Activated T-helper 2 cell treated with anti-CD3 and anti-CD28 coated beads, Interferon-gamma antibody, Interleukin-2, Interleukin-4, amounts not matched to agents 10 μg/mL and 5 μg/mL and 100 μg/mL, durations not matched to agents 14 hours and 24 hours and 36 hours (primary cell): Measurements from ENCODE around the gene PLEKHO1. TPM values are rescaled to one million over a fixed set of nuclear protein-coding genes. Genes with fewer than 3 reads are reported as not detected.
"Not testable (repeated sequence)": the region's sequence is repeated elsewhere in the genome, so short reads cannot be mapped to it uniquely, and the experiment has no call there.

Source experiments
- DNase-seq: peaks from one replicate; pipeline ENCODE4 v3.0.0; 2021; ENCODE audit warnings: low spot score
- H3K27ac Mint-ChIP-seq: one replicate; pipeline ENCODE4 v1.8.0; 2021; ENCODE audit warnings: mixed read lengths
- H3K27me3 Mint-ChIP-seq: one replicate; pipeline ENCODE4 v1.8.0; 2021; ENCODE audit warnings: low read depth, mixed read lengths
- H3K36me3 Mint-ChIP-seq: one replicate; pipeline ENCODE4 v1.8.0; 2021; ENCODE audit warnings: low read depth, mixed read lengths
- H3K4me1 Mint-ChIP-seq: one replicate; pipeline ENCODE4 v1.8.0; 2021; ENCODE audit warnings: low read depth, mixed read lengths
- H3K4me3 Mint-ChIP-seq: one replicate; pipeline ENCODE4 v1.8.0; 2021; ENCODE audit warnings: low read depth, mild to moderate bottlenecking, moderate library complexity, mixed read lengths
- H3K9me3 Mint-ChIP-seq: one replicate; pipeline ENCODE4 v1.8.0; 2021; ENCODE audit warnings: mixed read lengths
- intact Hi-C: fragments of 100-400 bp; cut with micrococcal nuclease; formaldehyde crosslinking; loops from one replicate; pipeline ENCODE4 v1.15.1; 2023
- total RNA-seq: library from RNA; stranded (reverse); gene quantifications from 2 replicates; pipeline ENCODE4 v1.2.3, GENCODE V29; 2022

The PLEKHO1 gene
- total RNA-seq, 1 donor from 2014 or later = 31.2 TPM

DNA sequence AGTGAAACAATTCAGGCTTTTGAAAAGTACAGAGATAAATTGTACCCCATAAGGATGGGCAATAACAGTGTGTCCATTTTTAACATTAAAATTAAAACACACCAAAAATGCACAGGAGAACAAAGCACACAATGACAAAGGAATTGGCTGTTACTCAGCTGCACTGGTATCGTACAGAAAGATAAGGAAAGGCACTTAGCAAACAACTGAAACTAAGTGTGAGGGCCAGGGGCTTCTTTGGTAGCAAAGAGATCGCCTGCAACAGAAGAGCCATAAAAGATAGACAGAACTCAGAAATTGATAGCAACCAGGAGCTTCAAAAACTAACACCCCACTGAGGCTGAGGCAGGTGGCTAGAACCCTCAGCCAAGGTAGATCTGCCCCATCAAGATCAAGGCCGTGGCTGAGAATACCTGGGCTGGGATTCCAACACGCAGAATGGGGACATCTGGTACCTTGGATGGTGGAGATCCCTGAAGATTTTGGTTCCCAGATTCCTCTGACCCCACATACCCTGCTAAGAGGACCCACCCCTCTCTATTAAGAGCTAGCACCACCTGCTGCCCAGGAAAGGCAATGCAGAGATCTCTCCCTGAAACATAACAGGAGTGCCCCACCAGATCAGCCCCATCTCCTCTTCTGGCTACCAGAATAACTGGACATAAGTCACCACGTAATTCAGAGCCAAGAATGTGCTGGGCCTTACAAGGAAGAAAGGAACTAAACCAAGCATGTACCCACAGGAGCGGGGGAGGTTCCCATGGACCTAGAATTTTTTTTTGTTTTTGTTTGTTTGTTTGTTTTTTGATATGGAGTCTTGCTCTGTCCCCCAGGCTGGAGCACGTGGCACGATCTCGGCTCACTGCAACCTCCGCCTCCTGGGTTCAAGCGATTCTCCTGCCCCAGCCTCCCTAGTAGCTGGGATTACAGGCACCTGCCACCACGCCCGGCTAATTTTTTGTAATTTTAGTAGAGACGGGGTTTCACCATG, 16.2 kb downstream of the PLEKHO1 start:
- H3K4me3 Mint-ChIP-seq = no peak overlapping the region
- intact Hi-C loops = loop anchor here (1.0 to 10.0 kb wide), 3 partner anchors 93 to 271 kb away; partner anchors contain the start of gene BOLA1
- peak; percentile 27 for DNase-seq
- H3K27me3 Mint-ChIP-seq = peaks cover 5% of the 10 kb centered on the region
- H3K36me3 Mint-ChIP-seq = no peaks in the 10 kb centered on the region
- H3K27ac Mint-ChIP-seq = no peak overlapping the region
- H3K9me3 Mint-ChIP-seq = no peaks in the 10 kb centered on the region
- peaks cover 37% of the 10 kb centered on the region for H3K4me1 Mint-ChIP-seq

DNA sequence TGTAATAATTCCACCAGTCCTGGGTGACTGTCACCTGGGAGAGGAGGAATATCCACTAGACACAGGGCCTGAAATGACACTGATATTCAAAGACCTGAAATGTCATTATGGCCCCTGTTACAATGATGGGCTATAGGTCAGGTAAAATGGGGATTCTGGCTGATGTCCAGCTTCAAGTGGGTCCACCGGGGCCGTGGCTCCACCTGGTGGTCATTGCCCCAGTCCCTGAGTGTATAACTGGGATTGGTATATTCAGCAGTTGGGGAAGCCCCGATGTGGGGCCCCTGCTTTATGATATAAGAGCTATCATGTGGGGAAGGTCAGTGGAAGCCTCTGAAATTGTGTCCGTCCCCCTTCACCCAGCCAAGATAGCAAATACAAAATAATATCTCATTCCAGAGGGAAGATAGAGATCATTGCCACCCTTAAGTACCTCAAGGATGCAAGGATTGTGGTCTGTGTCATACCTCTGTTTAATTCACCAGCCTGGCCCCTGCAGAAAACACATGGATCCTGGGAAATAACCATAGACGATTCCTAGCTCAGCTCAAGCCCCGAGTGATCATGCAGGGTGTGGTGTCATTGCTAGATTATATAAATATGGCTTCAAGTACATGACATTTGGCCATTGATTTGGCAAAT, 19.4 kb downstream of the PLEKHO1 start:
- peak; percentile 31 for DNase-seq
- no peak overlapping the region for H3K4me3 Mint-ChIP-seq
- H3K4me1 Mint-ChIP-seq = peaks cover 13% of the 10 kb centered on the region
- no peaks in the 10 kb centered on the region for H3K9me3 Mint-ChIP-seq
- peaks cover 10% of the 10 kb centered on the region for H3K27me3 Mint-ChIP-seq
- no peak overlapping the region for H3K27ac Mint-ChIP-seq
- intact Hi-C loops = loop anchor here (5.0 to 10.0 kb wide), 2 partner anchors 207 to 274 kb away; partner anchors contain the start of gene BOLA1
- H3K36me3 Mint-ChIP-seq = no peaks in the 10 kb centered on the region

DNA sequence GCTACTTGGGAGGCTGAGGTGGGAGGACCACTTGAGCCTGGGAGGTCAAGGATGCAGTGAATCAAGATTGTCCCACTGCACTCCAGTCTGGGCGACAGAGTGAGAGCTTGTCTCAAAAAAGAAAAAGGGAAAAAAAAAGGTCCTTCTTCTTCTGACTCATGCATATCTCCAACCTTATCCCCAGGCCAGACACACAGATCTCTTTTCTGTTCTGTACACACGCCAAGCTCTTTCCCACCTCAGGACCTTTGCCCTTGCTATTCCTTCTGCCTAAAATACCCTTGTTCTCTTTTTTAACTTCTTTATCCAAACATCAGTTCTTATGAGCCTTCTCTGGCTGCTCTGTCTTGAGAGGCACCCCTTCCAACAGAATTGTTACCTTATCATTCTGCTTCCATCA, 22.1 kb downstream of the PLEKHO1 start:
- Mint-ChIP-seq H3K9me3 (no peaks in the 10 kb centered on the region), H3K27ac (no peak overlapping the region), H3K4me1 (peaks cover 5% of the 10 kb centered on the region), H3K27me3 (peaks cover 8% of the 10 kb centered on the region), H3K36me3 (no peaks in the 10 kb centered on the region), H3K4me3 (no peak overlapping the region)
- intact Hi-C loops = no loop called here
- DNase-seq = no peak

DNA sequence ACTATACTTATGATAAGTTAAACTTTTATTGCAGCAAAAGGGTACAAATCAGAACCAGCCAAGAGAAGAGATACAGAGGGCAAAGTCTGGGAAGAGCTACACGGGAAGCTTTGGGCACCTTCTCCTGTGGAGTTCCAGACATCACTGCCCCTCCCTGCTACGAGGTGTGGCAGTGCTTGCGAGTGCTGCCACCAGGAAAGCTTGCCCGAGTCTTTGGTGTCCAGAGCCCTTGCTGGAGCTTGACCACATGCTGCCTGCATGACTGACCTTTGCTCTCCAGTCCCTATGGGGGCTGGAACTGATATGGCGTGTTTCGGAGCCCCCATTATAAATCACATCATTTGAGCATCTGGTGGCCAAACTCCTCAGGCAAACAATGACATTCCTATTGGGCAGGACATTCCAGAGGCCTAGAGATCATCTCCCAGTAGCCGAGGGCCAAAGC, 23.4 kb downstream of the PLEKHO1 start:
- Mint-ChIP-seq H3K4me3 (no peak overlapping the region), H3K4me1 (peaks cover 5% of the 10 kb centered on the region), H3K36me3 (no peaks in the 10 kb centered on the region), H3K27me3 (peaks cover 6% of the 10 kb centered on the region), H3K9me3 (no peaks in the 10 kb centered on the region), H3K27ac (no peak overlapping the region)
- DNase-seq = no peak
- intact Hi-C loops = no loop called here

DNA sequence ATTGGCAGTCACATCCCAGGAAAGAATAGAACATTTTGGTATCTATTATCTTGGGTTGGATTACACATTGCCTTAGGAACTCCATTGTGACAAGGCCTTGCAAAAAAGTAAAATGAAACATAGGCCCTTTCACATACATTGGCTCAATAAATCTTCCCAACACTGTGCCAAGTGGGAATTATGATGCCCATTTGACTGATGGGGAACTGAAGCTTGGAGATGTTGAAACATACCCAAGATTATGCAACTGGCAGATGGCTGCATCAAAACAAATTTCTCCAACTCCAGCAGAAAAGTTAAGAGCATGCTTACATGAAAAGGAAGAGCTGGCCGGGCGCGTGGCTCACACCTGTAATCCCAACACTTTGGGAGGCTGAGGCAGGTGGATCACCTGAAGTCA, 26.9 kb downstream of the PLEKHO1 start:
- Mint-ChIP-seq H3K4me3 (no peak overlapping the region), H3K27ac (no peak overlapping the region), H3K9me3 (no peaks in the 10 kb centered on the region), H3K4me1 (peaks cover under 1% of the 10 kb centered on the region), H3K36me3 (no peaks in the 10 kb centered on the region), H3K27me3 (peaks cover 3% of the 10 kb centered on the region)
- DNase-seq = no peak
- intact Hi-C loops = no loop called here

DNA sequence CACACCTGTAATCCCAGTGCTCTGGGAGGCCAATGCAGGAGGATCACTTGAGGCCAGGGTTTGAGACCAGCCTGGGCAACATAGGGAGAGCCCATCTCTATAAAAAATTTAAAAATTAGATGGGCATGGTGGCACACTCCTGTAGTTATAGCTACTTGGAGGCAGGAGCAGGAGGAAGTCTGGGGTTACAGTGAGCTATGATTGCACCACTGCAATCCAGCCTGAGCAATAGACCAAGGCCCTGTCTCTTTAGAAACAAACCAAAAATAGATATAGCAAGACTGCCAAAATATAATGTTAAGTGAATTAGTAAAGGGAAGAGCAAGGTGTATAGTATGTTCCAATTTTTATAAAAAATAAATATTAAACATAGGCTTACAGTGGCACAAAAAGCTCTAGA, 28.8 kb downstream of the PLEKHO1 start:
- DNase-seq = no peak
- Mint-ChIP-seq H3K4me1 (peaks cover 5% of the 10 kb centered on the region), H3K9me3 (no peaks in the 10 kb centered on the region), H3K4me3 (no peak overlapping the region), H3K36me3 (no peaks in the 10 kb centered on the region), H3K27me3 (no peaks in the 10 kb centered on the region), H3K27ac (no peak overlapping the region)
- intact Hi-C loops = no loop called here

DNA sequence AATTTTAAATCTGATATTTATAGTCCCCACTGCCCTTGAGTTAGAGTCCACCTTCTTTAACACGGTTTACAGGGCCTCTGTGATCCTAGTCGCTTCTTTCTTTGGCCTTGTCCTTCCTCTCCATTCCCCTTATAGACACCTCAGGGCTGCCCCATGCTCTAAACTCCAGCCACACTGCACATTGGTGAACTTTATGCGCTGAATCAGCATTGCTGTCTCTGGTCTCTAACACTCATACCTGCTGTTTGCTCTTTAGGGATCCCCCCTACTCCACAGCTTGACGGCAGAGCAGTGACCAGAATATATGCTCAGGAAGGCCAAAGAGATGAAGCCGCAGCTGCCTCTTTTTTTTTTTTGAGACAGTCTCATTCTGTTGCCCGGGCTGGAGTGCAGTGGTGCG, 30.2 kb downstream of the PLEKHO1 start:
- Mint-ChIP-seq H3K27ac (no peak overlapping the region), H3K4me1 (peaks cover 5% of the 10 kb centered on the region), H3K27me3 (no peaks in the 10 kb centered on the region), H3K36me3 (no peaks in the 10 kb centered on the region), H3K4me3 (no peak overlapping the region), H3K9me3 (no peaks in the 10 kb centered on the region)
- intact Hi-C loops = no loop called here
- DNase-seq = no peak

DNA sequence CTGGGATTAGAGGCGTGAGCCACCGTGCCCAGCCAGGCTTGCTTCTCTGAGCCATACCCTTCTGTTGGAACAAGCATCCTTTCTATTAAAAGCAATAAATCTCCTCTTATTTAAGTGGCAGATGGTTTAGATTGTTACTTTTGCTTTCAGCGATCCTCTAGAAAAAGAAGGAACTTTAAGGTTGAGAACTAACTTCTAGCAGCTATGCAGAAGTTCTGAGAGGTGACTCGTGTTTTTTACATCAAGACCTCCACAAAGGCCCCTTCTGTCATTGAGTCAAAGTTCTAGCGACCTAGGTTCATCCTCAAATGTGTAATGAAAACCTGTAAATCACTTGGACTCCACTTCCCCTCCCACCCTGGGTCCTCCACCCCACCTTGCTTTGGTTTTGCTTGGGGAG, 30.8 kb downstream of the PLEKHO1 start:
- Mint-ChIP-seq H3K27me3 (no peaks in the 10 kb centered on the region), H3K4me1 (peaks cover 5% of the 10 kb centered on the region), H3K4me3 (no peak overlapping the region), H3K27ac (no peak overlapping the region), H3K9me3 (no peaks in the 10 kb centered on the region), H3K36me3 (no peaks in the 10 kb centered on the region)
- intact Hi-C loops = no loop called here
- DNase-seq = no peak

DNA sequence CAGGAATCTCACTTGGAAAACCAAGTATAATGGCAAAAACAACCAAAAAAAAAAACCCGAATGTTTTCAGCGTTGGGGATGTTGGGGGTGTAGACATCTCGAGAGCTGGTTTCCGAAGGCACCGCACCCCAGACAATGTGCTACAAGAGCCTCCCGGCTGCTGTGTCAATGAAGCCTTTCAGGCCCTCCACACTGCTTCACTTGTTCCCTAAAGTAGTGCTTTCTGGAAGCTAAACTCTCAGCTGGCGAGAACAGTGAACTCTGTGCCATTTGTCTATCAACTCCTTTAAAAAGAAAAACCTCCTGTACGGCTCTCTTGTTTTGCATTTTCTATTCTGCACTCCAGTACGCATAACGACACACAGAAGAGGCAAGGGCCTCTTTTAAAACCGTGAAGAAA, 32.5 kb downstream of the PLEKHO1 start:
- DNase-seq = no peak
- Mint-ChIP-seq H3K36me3 (no peaks in the 10 kb centered on the region), H3K4me3 (no peak overlapping the region), H3K27ac (no peak overlapping the region), H3K9me3 (no peaks in the 10 kb centered on the region), H3K27me3 (no peaks in the 10 kb centered on the region), H3K4me1 (peaks cover 9% of the 10 kb centered on the region)
- intact Hi-C loops = no loop called here

DNA sequence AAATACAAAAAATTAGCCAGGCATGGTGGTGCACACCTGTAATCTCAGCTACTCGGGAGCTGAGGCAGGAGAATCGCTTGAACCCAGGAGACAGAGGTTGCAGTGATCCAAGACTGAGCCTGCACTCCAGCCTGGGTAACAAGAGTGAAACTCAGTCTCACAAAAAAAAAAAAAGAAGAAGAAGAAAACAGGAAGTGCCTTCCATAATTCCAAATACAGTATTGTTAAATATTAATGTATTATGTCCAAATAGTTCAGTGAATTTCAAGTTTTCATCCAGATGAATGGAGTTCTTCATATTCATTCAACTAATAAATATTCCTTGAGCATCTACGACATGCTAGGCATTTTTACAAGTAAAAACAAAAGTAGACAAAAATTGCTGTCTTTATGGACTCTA, 33.3 kb downstream of the PLEKHO1 start:
- Mint-ChIP-seq H3K27ac (no peak overlapping the region), H3K9me3 (no peaks in the 10 kb centered on the region), H3K27me3 (no peaks in the 10 kb centered on the region), H3K36me3 (no peaks in the 10 kb centered on the region), H3K4me3 (no peak overlapping the region), H3K4me1 (peaks cover 13% of the 10 kb centered on the region)
- no peak for DNase-seq
- intact Hi-C loops = no loop called here

DNA sequence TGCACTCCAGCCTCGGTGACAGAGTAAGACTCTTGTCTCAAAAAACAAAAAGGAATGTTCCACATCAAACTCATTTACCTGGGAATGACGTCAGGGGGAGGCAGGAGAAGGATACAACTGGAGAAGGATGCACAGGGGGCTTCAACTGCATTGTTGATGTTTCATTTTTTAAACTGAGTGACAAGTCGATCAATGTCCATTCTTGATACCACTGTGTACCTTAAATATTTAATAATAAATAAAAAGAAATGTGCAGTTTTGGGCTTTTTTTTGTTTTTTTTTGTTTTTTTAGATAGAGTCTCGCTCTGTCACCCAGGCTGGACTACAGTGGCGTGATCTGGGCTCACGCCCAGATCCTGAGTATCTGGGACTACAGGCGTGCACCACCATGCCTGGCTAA, 35.8 kb downstream of the PLEKHO1 start:
- no peak overlapping the region for H3K4me3 Mint-ChIP-seq
- intact Hi-C loops = loop anchor here (5.0 kb wide), 1 partner anchor 223 kb away; no protein-coding TSS in a partner anchor
- DNase-seq = no peak
- no peaks in the 10 kb centered on the region for H3K9me3 Mint-ChIP-seq
- no peaks in the 10 kb centered on the region for H3K36me3 Mint-ChIP-seq
- peaks cover 13% of the 10 kb centered on the region for H3K4me1 Mint-ChIP-seq
- H3K27me3 Mint-ChIP-seq = peaks cover 1% of the 10 kb centered on the region
- H3K27ac Mint-ChIP-seq = no peak overlapping the region

DNA sequence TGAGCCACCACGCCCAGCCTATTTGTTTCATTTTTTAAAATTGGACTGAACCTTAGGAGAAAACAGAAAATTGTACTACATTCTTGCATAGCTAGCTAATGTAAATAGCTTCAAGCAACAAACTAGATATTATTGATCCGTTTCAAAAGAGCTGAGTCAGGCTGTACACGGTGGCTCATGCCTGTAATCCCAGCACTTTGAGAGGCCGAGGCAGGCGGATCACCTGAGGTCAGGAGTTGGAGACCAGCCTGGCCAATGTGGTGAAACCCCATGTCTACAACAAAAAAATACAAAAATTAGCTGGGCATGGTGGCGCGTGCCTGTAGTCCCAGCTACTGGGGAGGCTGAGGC, 36.7 kb downstream of the PLEKHO1 start:
- intact Hi-C loops = loop anchor here (5.0 kb wide), 1 partner anchor 224 kb away; no protein-coding TSS in a partner anchor
- not testable (repeated sequence) for H3K9me3 Mint-ChIP-seq, H3K36me3 Mint-ChIP-seq, H3K27me3 Mint-ChIP-seq, H3K4me3 Mint-ChIP-seq, DNase-seq, H3K27ac Mint-ChIP-seq
- peaks cover 13% of the 10 kb centered on the region for H3K4me1 Mint-ChIP-seq
